ENCODE measurements around the gene TOR1B.
"Not testable (repeated sequence)": the region's sequence is repeated elsewhere in the genome, so short reads cannot be mapped to it uniquely, and the experiment has no call there.

Gene TOR1B

DNA sequence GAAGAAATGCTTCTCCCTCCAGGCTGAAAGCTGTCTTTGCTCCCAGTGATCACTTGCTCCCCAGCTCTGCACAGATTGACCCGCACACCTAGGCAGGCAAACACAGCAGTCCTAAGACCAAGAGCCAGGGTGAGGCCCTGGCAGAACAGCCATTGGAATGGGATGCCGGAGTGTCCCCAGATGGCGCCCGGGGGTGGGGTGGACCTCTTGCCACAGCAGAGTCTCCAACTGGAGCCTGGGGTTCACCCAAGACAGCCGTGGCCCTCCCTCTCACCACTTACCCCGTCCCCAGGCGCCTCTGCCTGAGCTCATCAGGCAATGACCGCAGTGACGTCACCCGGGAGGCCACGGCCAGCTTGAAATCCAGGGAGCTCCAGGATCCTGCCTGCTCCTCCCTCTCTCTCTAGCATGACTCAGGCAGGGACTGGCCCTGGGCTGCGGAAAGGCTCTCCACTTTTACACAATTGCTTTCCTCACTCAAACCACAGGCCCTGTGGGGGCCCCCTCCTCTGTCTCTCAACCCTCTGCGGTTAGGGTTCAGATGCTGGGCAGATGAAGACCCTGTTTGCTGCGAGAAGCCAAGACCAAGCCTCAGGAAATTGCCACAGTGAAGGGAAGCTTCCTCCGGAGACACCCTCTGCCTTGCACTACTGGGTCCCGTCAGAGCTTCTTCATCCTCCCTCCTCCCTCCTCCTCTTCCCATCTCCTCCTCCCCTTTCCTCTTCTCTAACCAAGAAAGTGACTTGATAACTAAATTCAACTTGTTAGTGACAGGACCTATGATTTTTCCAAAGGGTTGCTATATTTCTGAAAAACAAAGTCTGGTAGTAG lies 25.8 kb upstream of the TOR1B start:
- DNase-seq, result peak; percentile 2

DNA sequence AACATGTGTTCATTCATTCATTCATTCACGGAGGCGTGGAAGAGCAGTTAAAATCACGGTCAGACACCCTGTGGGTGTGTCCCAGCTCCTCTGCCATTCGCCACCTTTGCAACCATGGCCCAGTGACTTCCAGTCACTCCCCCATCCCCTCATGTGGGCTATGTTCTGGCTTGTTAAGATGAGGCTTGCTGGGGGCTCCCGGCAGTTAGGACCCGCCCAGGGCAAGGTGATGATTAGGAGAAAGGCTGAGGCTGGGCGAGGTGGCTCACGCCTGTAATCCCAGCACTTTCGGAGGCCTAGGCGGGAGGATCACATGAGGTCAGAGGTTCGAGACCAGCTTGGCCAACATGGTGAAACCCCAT lies 25.2 kb upstream of the TOR1B start:
- no peak for DNase-seq

DNA sequence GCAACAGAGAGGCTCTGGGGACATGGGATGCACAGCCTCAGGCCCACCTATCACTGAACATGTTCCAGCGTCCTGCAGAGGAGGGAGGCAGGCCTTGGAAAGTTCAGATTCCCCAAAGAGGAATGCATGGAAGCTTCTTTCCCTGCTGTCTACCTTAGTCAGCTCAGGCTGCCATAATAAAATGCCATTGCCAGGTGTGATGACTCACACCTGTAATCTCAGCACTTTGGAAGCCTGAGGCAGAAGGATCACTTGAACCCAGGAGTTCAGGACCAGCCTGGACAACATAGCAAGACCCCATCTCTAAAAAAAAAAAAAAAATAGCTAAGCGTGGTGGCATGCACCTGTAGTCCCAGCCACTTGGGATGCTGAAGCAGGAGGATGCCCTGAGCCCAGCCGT lies 24.5 kb upstream of the TOR1B start:
- DNase-seq, result no peak

DNA sequence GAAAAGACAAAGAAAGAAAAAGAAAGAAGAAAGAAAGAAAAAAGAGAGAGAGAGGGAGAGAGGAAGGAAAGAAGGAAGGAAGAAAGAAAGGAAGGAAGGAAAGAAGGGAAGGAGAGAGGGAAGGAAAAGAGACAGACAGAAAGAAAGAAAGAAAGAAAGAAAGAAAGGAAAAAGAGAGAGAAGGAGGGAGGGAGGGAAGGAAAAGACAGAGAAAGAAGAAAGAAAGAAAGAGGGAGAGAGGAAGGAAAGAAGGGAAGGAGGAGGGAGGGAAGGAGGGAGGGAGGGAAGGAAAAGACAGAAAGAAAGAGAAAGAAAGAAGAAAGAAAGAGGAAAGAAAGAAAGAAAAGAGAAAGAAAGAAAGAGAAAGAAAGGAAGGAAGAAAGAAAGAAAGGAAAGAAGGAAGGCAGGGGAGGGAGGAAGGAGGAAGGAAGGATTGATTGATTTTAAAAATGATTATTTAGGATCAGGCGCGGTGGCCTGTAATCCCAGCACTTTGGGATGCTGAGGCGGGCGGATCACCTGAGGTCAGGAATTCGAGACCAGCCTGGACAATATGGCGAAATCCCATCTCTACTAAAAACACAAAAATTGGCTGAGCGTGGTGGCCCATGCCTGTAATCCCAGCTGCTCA lies 23.3 kb upstream of the TOR1B start:
- DNase-seq, result no peak

DNA sequence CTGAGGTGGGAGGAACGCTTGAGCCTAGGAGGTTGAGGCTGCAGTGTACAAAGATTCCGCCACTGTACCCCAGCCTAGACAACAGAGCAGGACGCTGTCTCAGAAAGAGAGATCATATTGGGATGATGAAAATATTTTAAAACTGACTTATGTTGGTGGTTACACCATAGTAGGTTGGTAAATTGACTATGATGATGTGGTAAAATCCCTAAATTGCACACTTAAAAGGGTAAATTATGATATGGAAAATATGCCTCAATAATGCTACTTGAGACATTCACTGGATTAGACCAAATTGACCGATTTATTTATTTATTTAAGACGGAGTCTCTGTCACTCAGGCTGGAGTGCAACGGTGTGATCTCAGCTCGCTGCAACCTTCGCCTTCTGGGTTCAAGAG lies 21.9 kb upstream of the TOR1B start:
- DNase-seq, result no peak

DNA sequence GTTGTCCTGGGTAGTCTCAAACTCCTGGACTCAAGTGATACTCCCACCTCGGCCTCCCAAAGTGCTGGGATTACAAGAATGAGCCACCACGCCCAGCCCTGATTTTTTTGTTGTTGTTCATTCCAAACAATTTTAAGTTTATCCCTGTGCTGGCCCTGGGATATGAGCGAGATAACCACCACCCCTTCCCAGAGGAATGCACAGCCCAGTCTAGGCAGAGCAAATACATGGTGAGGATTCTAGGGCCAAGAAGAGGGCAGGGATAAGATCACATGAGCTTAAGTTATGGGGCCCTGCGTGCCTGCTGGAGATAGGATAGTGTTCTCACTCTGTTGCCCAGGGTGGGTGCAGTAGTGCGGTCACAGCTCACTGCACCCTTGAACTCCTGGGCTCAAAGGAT lies 21.0 kb upstream of the TOR1B start:
- no peak for DNase-seq

DNA sequence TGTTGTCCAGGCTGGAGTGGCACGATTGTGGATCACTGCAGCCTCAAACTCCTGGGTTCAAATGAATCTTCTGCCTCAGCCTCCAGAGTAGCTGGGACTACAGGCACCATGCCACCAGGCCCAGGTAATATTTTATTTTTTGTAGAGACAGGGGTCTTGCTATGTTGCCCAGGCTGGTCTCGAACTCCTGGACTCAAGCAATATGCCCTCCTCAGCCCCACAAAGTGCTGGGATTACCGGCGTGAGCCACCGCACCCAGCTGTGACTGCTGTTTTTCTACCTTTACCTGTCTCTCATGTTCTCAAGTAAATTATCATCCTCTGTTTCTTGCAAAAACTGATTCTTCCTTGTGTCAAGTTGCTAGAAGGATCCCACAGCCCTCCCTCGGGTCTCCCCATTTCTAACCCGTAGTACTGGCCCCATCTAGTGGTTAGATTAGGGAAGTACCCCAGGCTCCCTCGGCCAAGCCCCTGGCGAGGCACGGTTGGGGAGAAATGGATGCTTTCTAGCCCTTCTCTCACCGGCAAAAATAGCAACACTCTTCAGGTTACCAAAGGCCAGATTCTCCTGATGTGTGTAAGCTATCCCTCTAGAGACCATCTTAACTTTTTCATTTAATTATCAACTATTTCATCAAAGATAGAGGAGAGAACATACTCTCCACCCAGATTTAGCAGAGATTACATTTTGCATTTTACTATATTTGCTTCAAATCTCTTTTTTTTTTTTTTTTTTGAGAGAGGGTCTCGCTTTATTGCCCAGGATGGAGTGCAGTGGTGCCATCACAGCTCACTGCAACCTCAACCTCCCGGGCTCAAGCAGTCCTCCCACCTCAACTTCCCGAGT lies 19.2 kb upstream of the TOR1B start:
- DNase-seq, result peak; percentile 78

DNA sequence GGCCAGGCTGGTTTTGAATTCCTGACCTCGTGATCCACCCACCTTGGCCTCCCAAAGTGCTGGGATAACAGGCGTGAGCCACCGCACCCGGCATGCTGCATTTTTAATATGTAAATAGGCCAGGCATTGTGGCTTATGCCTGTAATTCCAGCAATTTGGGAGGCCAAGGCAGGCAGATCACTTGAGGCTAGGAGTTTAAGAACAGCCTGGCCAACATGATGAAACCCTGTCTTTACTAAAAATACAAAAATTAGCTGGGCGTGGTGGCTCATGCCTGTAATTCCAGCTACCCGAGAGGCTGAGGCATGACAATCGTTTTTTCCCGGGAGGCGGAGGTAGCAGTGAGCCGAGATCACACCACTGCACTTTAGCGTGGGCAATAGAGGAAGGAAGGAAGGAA lies 18.0 kb upstream of the TOR1B start:
- not testable (repeated sequence) for DNase-seq

DNA sequence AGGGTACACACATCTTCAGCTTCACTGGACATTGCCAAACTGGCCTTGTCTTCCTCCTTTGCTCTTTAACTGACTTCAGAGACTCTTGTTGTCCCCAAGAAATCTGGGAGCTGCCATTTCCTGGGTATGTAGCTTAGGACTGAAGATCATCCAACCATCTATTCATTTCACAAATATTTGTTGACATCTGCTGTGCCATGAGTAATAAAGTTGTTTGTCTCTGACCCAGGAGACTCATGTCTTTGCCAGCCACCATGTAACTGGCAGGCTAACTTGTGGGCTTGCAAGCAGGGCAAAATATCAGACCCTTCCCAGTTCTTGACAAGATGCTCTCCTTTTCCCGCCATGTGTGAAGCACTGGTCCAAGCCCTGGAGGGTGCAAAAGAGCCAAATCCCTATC lies 17.1 kb upstream of the TOR1B start:
- DNase-seq, result no peak

DNA sequence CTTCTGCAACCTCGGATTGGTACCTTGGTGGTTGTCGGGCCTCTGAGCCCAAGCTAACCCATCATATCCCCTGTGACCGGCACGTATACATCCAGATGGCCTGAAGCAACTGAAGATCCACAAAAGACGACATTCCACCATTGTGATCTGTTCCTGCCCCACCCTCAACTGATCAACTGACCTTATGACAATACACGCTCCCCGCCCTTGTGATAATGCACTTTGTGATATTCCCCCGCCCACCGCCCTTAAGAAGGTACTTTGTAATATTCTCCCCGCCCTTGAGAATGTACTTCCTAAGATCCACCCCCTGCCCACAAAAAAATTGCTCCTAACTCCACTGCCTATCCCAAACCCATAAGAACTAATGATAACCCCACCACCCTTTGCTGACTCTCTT lies 16.5 kb upstream of the TOR1B start:
- DNase-seq, result no peak

DNA sequence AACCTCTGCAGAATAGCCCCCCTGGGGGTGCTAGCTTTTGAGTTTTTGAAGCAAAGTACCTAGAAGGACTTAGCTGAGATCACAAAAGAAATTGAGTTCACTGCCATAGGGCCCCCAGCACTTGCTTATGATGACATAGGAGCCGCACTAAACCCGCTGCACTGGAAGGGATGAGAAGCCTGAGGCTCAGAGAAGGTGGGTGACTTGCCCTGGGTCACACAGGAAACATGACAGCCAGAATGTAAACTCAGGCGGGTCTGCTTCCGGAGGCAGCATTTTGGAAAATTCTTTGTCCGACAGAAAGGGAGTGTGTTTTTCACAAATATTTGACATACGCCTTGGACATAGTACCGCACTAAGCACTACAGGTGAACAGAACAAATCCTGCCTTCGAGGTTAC lies 8.4 kb upstream of the TOR1B start:
- no peak for DNase-seq

DNA sequence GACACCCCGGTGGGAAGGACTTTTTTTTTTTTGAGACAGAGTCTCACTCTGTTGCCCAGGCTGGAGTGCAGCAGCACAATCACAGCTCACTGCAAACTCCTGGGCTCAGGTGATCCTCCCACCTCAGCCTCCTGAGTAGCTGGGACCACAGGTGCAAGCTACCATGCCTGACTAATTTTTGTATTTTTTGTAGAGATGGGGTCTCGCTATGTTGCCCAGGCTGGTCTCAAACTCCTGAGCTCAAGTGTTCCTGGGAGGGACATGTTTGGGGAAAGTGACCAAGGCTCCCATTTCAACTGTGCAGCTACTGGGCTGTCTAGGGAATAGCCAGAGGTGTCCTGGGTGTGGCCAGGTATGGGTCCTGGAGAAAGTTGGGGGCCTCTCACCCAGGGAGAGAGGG lies 7.0 kb upstream of the TOR1B start:
- not testable (repeated sequence) for DNase-seq

DNA sequence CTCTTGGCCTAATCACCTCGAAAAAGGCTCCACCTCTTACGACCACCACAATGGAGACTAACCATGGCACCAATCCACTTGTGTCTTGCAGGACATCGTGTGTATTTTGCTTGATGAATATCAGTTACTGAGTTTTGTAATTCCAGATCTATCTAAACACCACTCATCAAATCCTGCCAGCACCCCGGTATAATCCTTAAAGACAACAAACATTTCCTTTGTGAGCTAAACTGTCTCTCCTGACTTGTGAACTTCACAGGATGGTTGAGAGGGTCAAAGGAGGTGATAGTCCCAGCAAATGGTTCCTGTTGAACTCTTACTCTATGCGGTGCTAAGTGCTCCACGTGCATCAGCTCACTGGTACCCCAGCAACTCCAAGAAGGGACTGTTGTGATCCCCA lies 4.0 kb upstream of the TOR1B start:
- no peak for DNase-seq

DNA sequence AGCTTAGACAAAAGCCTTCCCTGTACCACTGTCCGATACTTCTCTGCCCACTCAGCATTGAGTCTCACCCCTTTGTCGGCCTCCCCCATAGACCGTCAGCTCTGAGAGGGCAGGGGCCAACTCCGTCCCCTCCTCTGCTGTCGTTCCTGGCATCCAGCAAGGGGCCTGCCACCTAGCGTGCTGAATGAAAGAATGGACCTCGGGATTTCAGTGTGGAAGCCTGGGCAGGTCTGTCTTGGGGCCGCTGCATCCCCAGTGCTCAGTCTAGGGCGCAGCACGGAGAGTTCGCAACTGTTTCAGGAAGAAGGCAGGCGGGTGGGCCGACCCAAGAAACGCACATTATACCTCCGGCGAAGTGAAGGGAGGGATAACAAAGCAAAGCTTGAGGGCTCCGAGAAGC lies 1.5 kb upstream of the TOR1B start:
- DNase-seq, result no peak

DNA sequence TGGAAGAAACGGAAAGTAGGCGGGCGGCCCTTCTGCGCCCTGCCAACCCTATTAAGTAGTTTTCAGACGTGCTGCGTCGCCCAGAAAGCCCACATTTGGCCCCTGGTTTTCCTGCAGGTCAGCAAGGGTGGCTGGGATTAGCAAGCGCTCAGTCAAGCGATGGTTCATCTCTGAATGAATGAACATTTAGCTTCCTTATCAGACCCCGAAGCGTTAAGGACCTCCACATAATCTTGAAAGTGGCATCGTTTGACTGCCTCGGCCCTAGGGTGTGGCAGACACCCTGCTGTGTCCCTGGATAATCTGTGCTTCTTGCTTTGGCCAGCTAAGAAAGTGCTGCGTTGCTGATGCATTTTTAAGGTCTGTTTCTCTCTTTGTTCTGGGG lies 684 bp downstream of the TOR1B start:
- no peak for DNase-seq

DNA sequence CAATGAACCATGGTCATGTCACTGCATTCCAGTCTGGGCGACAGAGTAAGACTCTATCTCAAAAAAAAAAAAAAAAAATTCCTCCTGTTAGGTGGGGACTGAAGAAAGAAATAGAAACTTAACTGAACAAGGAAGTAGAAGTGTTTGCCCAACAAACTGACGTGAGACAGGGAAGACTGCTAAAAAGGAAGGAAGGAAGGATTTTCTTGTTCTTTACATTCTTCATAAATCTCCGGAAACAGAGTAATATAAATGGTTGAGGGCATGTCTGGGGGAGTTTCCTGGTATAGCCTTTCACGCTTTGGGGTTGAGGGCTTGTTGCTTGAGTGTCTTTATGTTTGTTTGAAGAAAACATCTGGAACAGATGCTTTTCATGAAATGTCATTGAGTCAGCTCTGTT lies 3.1 kb downstream of the TOR1B start:
- no peak for DNase-seq

DNA sequence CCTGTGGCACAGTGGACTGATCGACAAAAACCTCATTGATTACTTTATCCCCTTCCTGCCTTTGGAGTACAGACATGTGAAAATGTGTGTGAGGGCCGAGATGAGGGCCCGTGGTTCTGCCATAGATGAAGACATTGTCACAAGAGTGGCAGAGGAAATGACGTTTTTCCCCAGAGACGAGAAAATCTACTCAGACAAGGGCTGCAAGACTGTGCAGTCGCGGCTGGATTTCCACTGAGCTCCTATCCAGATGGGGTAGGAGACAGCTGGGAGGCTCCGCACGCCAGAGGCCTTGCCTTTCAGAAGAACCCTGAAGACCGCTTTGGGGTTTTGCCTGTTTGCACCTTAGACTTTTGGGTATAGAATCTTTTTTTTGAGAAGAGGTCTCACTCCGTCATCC lies 6.4 kb downstream of the TOR1B start:
- DNase-seq, result no peak

DNA sequence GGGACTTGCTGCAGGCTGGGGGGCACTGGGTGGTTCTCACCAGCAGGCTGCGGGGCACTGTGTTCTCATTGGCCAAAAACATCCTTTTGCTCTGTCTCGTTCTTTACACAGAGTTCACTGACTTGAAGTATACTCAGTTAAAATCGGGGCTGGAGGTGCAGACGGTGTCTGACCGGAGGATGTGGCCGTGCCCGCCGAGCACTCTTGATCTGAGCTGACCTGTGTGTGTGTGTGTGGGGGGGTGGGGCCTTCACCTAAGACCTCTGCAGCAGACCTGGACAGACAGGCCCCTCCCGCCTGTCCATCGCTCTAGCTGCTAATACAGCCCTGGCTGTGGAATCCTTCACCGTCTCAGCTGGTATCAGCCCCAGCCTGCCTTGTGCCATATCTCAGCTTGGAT lies 7.1 kb downstream of the TOR1B start:
- DNase-seq, result no peak

DNA sequence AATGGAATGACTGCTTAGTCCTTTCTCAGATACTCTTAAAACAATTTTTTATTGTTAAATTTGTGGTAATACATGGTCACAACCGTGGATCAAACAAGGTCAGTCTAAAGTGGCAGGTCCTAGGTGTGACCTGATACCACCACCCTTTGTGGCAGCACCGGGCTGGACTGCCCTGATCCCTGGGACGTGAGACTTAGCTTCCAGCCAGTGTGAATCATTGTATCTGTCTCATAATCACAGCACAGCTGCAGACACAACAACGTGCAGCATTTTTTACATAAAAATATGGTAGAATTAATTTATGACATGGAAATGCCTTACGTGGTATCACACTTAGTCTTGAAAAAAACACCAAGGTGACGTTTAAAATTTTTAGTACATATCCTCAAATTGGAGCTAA lies 7.8 kb downstream of the TOR1B start:
- DNase-seq, result no peak

DNA sequence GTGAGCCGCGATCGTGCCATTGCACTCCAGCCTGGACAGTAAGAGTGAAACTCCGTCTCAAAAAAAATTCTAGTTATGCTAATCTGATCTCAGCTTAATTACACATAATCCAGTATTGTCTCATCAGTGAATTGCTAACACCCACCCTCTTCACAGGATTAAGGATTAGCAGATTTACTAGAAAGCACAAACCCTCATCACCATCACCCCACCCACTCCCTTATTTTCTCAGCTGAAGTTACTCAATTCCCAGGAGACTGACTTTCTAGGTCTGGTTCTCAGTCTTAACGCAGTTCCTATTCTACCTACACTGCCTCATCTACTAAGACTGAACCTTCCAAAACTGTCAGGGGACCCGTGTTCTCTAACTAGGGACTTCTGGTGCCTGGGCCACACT lies 9.0 kb downstream of the TOR1B start:
- DNase-seq, result no peak

DNA sequence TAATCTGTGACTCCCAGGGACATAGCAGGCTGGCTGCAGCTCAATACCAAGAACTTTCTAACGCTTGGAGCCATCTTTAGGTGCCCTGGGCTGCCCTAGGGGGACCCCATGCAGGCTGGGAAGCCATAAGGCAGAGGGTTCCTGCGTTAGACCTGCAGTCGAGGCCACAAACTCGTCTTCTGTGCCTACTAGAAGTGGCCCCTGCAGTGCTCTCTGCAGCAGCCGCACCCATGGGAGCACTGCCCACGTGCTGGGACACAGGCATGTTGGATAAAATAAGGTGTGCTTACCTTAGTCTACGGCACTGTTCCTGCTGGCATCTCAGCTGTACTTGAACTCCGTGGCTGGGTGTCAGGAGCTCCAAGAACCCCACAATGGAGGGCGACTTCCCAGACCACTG lies 9.4 kb downstream of the TOR1B start:
- no peak for DNase-seq

DNA sequence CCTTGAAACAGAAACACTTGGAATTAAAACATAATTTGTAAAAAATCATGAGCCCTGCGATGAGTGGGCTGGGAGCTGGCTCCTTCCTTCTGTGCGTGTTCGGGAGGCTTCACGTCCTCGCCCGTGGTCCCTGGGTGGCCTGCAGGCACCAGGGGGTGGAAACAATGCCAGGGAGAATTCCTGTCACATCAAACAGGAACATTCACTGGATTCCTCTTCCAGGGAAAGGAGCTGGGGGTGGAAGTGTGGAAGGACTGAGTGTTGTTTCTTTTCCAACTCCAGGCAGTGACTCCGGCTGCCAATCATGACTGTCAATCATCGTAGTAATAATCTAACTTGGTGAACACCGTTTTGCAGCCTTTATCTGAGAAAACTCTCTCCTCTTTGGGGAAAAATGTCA lies 10.7 kb downstream of the TOR1B start:
- no peak for DNase-seq

DNA sequence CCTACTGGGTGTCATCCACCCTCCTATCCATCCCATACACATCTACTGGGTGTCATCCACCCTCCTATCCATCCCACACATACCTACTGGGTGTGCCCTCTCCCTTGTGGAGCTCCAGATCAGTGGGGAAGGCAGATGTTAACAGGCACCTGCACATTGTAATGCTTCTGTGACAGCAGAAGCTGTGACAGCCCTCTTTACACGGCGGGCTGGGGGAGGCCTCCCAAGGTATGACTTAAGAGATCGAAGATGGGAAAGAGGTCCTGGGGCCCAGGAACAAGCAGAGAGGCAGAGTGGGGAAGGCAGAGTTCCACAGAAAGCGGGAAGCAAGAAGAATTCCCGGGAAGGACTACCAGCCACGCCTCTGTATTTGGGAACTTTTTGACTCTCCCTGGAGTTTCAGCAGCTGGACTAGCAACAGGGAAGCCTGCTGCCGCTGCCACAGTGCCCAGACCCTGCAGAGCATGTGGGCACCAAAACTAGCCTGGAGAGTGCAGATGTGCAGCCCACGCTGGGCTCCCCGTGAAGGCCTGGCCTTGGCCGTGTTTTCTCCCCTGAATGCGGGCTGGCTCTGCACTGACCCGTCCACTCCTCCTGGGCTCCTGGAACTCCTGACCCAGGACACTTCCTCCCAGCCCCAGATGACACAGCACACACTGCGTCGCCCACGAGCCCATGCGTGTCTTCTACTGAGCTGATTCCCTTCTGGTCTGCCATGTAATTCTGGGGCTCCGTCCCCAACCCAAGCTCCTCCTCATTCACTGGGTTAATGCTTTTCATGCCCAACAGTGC lies 11.6 kb downstream of the TOR1B start:
- no peak for DNase-seq

Measured in midbrain (tissue), 1 donor.